OCI-LY1 (cell line): Measurements from ENCODE around the gene PYGB.
A peak's percentile ranks its signal among the peaks of the same experiment; 100 is the strongest.

ENCODE experiments used
- H2AFZ ChIP-seq: fragments of 200-600 bp; sonication (generic), shearing (Covaris generic); 2 replicates; pipeline ENCODE4 v1.6.0; 2014; ENCODE audit warnings: antibody characterized with exemption, mild to moderate bottlenecking, low read length
- H3F3A ChIP-seq: fragments of 200-600 bp; sonication (generic), shearing (Covaris generic); 2 replicates; pipeline ENCODE4 v1.6.0; 2014; ENCODE audit warnings: mild to moderate bottlenecking, antibody characterized with exemption, low read length, moderate library complexity; ENCODE audit not compliant: insufficient read depth
- H3K27ac ChIP-seq: fragments of 200-600 bp; sonication (generic); 2 replicates; pipeline ENCODE4 v1.5.1; 2014; ENCODE audit warnings: low read length, mixed run types, mild to moderate bottlenecking, low read depth; ENCODE audit not compliant: poor library complexity, severe bottlenecking
- H3K27me3 ChIP-seq: fragments of 200-600 bp; sonication (generic); 2 replicates; pipeline ENCODE4 v1.6.0; 2014; ENCODE audit warnings: antibody characterized with exemption, mild to moderate bottlenecking, low read length, moderate library complexity; ENCODE audit not compliant: insufficient read depth
- H3K36me3 ChIP-seq: fragments of 200-600 bp; sonication (generic); 2 replicates; pipeline ENCODE4 v1.6.1; 2014; ENCODE audit warnings: mild to moderate bottlenecking, antibody characterized with exemption, low read length, moderate library complexity, mixed read lengths; ENCODE audit not compliant: insufficient read depth
- H3K4me1 ChIP-seq: fragments of 200-600 bp; sonication (generic); 2 replicates; pipeline ENCODE4 v1.5.1; 2014; ENCODE audit warnings: mild to moderate bottlenecking, low read length, moderate library complexity; ENCODE audit not compliant: insufficient read depth, severe bottlenecking
- H3K4me2 ChIP-seq: fragments of 200-600 bp; sonication (generic), shearing (Covaris generic); 2 replicates; pipeline ENCODE4 v1.6.1; 2014; ENCODE audit warnings: low read length
- H3K4me3 ChIP-seq: fragments of 200-600 bp; sonication (generic); 2 replicates; pipeline ENCODE4 v1.5.1; 2014; ENCODE audit warnings: low read length, low read depth, mild to moderate bottlenecking, mixed read lengths; ENCODE audit not compliant: poor library complexity, severe bottlenecking
- H3K79me2 ChIP-seq: fragments of 200-600 bp; shearing (Covaris generic); 2 replicates; pipeline ENCODE4 v1.6.1; 2016; ENCODE audit warnings: mixed run types, low read length, mixed read lengths; ENCODE audit not compliant: insufficient read depth
- H3K9ac ChIP-seq: fragments of 200-600 bp; sonication (generic), shearing (Covaris generic); 2 replicates; pipeline ENCODE4 v1.6.1; 2014; ENCODE audit warnings: mild to moderate bottlenecking, low read length, mixed read lengths
- H3K9me2 ChIP-seq: fragments of 200-600 bp; sonication (generic), shearing (Covaris generic); 2 replicates; pipeline ENCODE4 v1.6.1; 2014; ENCODE audit warnings: low read depth, mild to moderate bottlenecking, low read length, mixed read lengths
- H3K9me3 ChIP-seq: fragments of 200-600 bp; shearing (Covaris generic); 2 replicates; pipeline ENCODE4 v1.6.1; 2014; ENCODE audit warnings: low read length, mixed read lengths
- H4K20me1 ChIP-seq: fragments of 200-600 bp; sonication (generic), shearing (Covaris generic); 2 replicates; pipeline ENCODE4 v1.6.0; 2016; ENCODE audit warnings: mild to moderate bottlenecking, low read length; ENCODE audit not compliant: insufficient read depth
- CTCF ChIP-seq: fragments of 200-600 bp; sonication (generic), shearing (Covaris generic); IDR thresholded peaks from 2 replicates; pipeline ENCODE4 v1.5.1; 2017; ENCODE audit warnings: mild to moderate bottlenecking, antibody characterized with exemption, low read length, moderate library complexity, mixed read lengths
- EZH2 ChIP-seq: fragments of 200-600 bp; sonication (generic), shearing (Covaris generic); IDR thresholded peaks from 2 replicates; pipeline ENCODE4 v1.8.0; 2017; ENCODE audit warnings: borderline replicate concordance, mixed run types, mild to moderate bottlenecking, antibody characterized with exemption, low read length, moderate library complexity, mixed read lengths

Gene PYGB

GRCh38 chr20:25247956-25248785, at the start of gene PYGB:
Gene PYGB (plus strand): TSS chr20:25248085. CDS start chr20:25248179, 94 bp downstream.
- Histone ChIP-seq H3K27me3 (no peaks in the 10 kb centered on the region), H3F3A (no peaks in the 10 kb centered on the region), H3K9ac (peak within 1 kb of the TSS; percentile 75), H4K20me1 (no peaks in the 10 kb centered on the region), H3K9me2 (no peaks in the 10 kb centered on the region), H3K4me3 (peak within 1 kb of the TSS; percentile 73), H3K9me3 (no peaks in the 10 kb centered on the region), H3K79me2 (peaks cover 42% of the 10 kb centered on the region), H3K4me1 (peaks cover 43% of the 10 kb centered on the region), H3K27ac (peak within 1 kb of the TSS; percentile 39), H2AFZ (no peak within 1 kb of the TSS), H3K4me2 (peak within 1 kb of the TSS; percentile 86), H3K36me3 (peaks cover 9% of the 10 kb centered on the region)
- TF ChIP-seq EZH2 (no peak), CTCF (no peak)

GRCh38 chr20:25198663-25199383, 49.1 kb upstream of the PYGB start:
- Histone ChIP-seq H3F3A (no peaks in the 10 kb centered on the region), H3K4me3 (no peak overlapping the region), H3K4me2 (no peak overlapping the region), H3K79me2 (peaks cover 6% of the 10 kb centered on the region; the same call in 1 of the 2 replicates), H3K27ac (no peak overlapping the region), H3K4me1 (peaks cover 52% of the 10 kb centered on the region), H3K9me2 (no peaks in the 10 kb centered on the region), H2AFZ (no peak overlapping the region), H3K36me3 (no peaks in the 10 kb centered on the region; the same call in 1 of the 2 replicates), H3K9ac (no peak overlapping the region), H3K9me3 (no peaks in the 10 kb centered on the region), H3K27me3 (peaks cover 4% of the 10 kb centered on the region; the same call in 1 of the 2 replicates), H4K20me1 (no peaks in the 10 kb centered on the region)
- no peak for TF ChIP-seq CTCF
- TF ChIP-seq EZH2, result no peak

GRCh38 chr20:25199473-25200260, 48.2 kb upstream of the PYGB start:
- no peaks in the 10 kb centered on the region for H3K9me3 ChIP-seq
- peaks cover 6% of the 10 kb centered on the region; the same call in 1 of the 2 replicates for H3K79me2 ChIP-seq
- H3K9ac ChIP-seq, result no peak overlapping the region
- H3K4me2 ChIP-seq, result no peak overlapping the region; the same call in 1 of the 2 replicates
- H3K36me3 ChIP-seq, result no peaks in the 10 kb centered on the region; the same call in 1 of the 2 replicates
- TF ChIP-seq CTCF, result no peak
- TF ChIP-seq EZH2, result no peak
- H3K27ac ChIP-seq, result no peak overlapping the region
- no peak overlapping the region for H2AFZ ChIP-seq
- peaks cover 60% of the 10 kb centered on the region for H3K4me1 ChIP-seq
- H4K20me1 ChIP-seq, result no peaks in the 10 kb centered on the region
- H3K4me3 ChIP-seq, result no peak overlapping the region
- no peaks in the 10 kb centered on the region for H3K27me3 ChIP-seq
- no peaks in the 10 kb centered on the region for H3F3A ChIP-seq
- H3K9me2 ChIP-seq, result no peaks in the 10 kb centered on the region
